HG03460 (cell line): ENCODE results near the gene RNF130.
"Not testable (repeated sequence)": the region's sequence is repeated elsewhere in the genome, so short reads cannot be mapped to it uniquely, and the experiment has no call there.

Experiments
- ATAC-seq: cut with Tn5 transposase; IDR thresholded peaks from one replicate; pipeline ENCODE4 v1.9.1; 2021; ENCODE audit not compliant: unreplicated experiment

RNF130 gene

GRCh38 chr5:179980767-179981166 lies 90.8 kb downstream of the RNF130 start:
- ATAC-seq, result no peak

DNA sequence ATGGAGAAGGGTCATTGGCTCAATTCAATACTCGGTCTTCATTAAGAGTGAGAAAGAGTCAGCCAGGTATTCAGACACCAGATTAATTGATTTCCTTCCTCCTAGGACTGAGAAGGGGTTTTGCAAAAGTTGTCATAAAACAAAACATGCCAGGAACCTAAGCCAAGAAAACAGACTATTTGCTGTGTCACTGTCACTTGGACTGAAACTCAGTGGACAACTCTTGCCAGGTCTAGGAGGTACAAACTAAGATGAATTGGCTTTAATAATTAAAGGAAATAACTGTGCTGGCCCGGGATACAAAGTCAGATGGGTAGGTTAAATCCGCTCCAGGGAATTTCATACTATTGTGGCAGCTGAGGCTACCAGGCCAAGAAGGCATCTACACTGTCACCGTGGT lies 92.8 kb downstream of the RNF130 start:
- no peak for ATAC-seq

DNA sequence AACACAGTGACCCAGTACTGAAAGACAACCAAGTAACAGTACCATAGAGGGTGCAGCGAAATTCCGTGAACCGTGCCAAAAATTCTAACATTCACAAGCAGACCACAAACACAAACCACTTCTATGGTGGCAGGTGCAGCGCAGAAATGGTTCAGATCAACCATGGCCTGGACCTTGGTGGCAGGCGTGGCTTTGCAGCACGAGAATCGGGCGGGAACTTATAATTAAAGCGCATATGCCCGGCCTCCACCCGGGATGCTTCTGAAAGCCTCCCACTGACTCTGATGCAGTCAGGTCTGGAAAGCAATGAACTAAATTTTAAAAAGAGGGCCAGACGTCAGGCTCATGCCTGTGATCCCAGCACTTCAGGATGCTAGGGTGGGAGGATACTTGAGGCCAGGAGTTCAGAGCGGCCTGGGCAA lies 95.8 kb downstream of the RNF130 start:
- ATAC-seq, result no peak

- peak; percentile 57 for ATAC-seq
Measured at GRCh38 chr5:179974946-179975712, 96.4 kb downstream of the RNF130 start.

DNA sequence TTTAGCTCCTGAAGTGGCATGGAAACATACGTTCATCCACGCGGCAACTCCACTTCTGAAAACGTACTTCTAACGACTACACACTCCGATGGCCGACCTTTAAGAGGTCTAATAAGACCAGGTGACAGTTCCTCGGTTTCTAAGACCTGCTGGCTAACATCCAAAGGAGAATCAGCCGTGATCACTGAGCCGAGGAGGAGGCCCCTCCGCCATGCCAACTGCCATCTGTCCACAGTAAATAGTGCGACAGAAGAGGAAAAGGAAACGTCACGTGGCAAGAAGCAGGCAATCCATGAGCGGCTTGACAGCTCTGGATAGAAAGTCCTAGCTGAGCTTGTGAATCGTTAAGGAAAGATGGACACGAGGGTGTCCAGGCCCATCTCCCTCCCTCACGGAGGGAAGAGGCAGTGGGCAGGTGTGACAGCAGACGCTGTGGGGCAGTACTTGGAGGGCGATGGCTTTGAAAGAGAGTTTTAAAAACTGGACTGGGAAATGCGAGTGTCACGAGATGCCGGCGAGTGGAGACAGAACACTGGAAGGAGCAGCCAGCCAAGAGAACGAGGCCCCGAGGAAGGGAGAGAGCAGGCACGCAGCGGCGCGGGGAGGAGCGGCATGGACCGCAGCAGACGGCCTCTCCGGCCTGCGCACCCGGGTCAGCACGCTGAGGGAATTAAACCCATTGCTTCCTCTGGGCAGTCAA lies 97.2 kb downstream of the RNF130 start:
- no peak for ATAC-seq

DNA sequence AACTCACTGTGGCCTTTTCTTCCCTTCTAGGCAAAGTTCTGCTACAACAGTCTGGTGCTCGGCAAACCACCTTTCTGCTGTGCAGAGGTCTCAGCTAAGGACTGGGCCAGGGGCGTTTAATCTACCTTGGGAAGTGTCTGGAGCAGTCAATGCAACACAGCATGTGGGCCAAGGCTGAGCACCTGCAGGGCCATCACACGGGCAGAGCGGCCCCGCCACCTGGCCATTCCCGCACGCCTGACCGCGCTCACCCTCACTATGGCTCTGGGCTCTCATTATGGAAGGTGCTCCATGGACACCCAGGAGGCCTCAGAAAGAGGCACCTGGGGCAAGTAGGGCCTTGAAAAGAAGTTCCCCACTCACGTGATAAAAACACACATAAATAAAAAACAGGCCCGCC lies 98.2 kb downstream of the RNF130 start:
- ATAC-seq, result no peak

- ATAC-seq, result no peak
Measured at GRCh38 chr5:179969110-179969509, 102.4 kb downstream of the RNF130 start.

GRCh38 chr5:179967489-179967888 lies 104.1 kb downstream of the RNF130 start:
- no peak for ATAC-seq

DNA sequence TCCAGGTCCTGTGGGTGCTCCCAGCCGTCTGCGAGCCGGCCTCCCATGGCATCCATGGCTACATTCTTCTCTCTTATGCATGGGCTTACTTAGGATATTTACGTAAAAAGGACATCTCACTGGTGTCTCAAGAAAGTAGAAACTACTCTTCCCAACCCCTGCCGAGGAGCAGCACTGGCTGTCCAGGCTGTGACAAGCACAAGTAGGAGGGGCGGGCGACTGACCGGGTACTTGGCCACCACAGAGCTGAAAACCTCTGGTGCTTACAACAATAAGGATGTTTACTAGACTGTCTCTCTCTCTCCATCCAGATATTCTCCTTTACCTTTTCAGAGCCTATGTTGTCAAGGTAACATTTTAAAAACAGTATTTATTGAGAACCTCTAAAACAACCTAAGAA lies 107.5 kb downstream of the RNF130 start:
- no peak for ATAC-seq

DNA sequence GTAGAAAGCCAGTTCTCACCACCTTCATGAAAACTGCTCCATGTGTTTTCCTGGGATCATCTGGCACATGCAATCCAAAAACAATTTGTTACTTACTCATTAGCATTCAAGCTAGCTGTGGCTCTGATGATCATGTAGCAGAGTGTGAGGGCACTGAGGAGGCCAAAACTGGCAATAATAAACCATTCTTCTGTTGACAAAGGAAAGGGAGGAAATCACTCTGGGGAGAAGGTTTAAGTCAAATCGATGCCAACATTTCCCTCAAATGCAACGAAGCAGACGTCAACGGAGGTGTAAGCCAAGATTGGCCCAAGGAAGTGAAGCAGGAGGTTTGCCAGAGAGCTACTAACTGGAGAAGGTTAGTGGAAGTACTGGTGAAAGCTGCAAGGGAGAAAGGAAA lies 108.2 kb downstream of the RNF130 start:
- no peak for ATAC-seq

- no peak for ATAC-seq
Measured at GRCh38 chr5:179960204-179960831, 111.2 kb downstream of the RNF130 start.

DNA sequence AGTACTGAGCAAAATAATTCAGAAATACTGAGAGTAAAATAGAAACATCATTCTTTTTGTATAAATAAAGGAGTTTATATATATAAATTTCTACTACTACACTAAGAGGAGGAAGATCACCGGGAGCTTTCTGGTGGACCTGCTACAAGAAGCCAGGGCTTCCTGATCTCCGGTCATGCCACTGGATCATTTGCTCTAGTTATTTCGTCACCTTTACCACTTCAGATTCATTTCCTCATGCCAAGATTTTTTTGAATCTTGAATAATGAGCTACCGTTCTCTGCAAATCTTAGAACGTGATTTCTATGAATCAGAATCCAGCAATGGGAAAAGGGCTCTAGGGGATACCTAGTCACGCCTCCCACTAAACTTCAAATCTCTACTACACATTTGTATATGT lies 111.9 kb downstream of the RNF130 start:
- ATAC-seq, result no peak

- ATAC-seq, result not testable (repeated sequence)
Measured at GRCh38 chr5:179959118-179959517, 112.4 kb downstream of the RNF130 start.

GRCh38 chr5:179955630-179956029 lies 115.9 kb downstream of the RNF130 start:
- no peak for ATAC-seq

GRCh38 chr5:179955062-179955461 lies 116.5 kb downstream of the RNF130 start:
- no peak for ATAC-seq

DNA sequence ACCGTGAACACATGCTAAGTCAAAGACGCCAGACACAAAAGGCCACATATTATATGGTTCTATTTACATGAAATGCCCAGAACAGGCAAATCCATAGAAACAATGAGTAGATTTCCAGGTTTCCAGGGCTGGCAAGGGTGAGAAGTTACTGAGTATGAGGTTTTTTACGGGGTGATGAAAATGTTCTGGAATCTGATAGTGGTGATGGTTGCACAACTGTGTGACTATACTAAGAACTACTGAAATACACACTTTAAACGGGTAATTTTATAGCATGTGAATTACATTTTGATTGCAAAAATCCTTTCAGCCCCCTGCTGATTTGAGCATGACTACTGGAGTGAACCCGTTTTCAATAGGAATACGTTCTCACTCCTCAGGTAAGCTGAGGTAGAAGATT lies 117.1 kb downstream of the RNF130 start:
- ATAC-seq, result no peak

DNA sequence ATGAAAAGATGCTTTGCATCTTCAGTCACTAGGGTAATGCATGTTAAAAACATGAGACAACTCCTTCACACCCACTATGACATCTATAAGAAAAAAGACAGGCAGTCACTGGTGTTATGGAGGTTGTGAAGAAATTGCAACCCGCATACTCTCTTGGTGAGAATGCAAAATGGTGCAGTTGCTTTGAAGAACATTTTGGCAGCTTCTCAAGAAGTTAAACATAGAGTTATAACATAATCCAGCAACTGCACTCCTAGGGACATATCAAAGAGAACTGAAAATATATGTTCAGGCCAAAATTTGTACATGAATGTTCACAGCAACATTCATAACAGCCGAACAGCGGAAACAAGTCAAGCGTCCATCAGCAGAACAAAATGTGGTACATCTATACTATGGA lies 117.6 kb downstream of the RNF130 start:
- ATAC-seq, result no peak

- no peak for ATAC-seq
Measured at GRCh38 chr5:179936976-179937681, 134.4 kb downstream of the RNF130 start.

- no peak for ATAC-seq
Measured at GRCh38 chr5:179930788-179931473, 140.6 kb downstream of the RNF130 start.

DNA sequence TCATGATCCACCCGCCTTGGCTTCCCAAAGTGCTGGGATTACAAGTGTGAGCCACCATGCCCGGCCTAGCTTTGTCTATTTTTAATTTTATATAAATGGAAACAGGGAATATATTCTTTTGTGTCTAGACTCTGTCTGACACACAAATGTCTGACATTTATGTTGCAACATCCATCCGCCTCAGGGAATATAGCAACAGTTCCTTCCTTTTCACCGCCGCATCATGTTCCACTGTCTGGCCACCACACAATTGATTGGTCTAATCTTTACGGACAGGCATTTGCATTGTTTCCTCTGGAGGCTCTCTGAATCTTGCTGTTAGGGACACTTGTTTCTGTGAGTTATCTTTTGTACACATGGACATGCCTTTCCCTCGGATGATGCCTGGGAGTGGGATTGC lies 143.7 kb downstream of the RNF130 start:
- ATAC-seq, result no peak

DNA sequence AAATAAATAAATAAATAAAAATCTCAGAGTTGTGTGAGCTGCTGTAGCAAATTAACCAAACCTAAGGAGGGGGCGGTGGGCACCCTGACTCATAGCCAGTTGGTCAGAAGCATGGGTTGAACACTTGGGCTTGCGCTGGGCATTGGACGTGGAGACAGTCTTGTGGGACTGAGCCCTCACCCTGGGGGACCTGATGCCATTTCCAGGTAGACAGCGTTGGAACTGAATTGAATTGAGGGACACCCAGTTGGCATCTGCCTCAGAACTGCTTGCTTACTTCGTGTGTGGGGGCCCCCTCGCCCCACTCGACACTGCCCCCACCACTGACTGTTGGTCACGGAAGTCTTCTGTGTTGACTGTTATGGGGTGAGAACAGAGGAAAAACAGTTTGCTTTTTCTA lies 144.9 kb downstream of the RNF130 start:
- ATAC-seq, result no peak
